HG03520 (cell line): ENCODE results near the gene CD101.
"Not testable (repeated sequence)": the region's sequence is repeated elsewhere in the genome, so short reads cannot be mapped to it uniquely, and the experiment has no call there.

Experiments used
- ATAC-seq: cut with Tn5 transposase; IDR thresholded peaks from one replicate; pipeline ENCODE4 v1.9.1; 2021; ENCODE audit warnings: mild to moderate bottlenecking, moderate library complexity; ENCODE audit not compliant: unreplicated experiment

CD101 gene, protein sequence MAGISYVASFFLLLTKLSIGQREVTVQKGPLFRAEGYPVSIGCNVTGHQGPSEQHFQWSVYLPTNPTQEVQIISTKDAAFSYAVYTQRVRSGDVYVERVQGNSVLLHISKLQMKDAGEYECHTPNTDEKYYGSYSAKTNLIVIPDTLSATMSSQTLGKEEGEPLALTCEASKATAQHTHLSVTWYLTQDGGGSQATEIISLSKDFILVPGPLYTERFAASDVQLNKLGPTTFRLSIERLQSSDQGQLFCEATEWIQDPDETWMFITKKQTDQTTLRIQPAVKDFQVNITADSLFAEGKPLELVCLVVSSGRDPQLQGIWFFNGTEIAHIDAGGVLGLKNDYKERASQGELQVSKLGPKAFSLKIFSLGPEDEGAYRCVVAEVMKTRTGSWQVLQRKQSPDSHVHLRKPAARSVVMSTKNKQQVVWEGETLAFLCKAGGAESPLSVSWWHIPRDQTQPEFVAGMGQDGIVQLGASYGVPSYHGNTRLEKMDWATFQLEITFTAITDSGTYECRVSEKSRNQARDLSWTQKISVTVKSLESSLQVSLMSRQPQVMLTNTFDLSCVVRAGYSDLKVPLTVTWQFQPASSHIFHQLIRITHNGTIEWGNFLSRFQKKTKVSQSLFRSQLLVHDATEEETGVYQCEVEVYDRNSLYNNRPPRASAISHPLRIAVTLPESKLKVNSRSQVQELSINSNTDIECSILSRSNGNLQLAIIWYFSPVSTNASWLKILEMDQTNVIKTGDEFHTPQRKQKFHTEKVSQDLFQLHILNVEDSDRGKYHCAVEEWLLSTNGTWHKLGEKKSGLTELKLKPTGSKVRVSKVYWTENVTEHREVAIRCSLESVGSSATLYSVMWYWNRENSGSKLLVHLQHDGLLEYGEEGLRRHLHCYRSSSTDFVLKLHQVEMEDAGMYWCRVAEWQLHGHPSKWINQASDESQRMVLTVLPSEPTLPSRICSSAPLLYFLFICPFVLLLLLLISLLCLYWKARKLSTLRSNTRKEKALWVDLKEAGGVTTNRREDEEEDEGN

GRCh38 chr1:117001254-117001927 is at the start of gene CD101:
Gene CD101, plus strand, starts transcription at chr1:117001760. Its CDS starts 58 bp downstream, at chr1:117001818.
- ATAC-seq: peak; percentile 85

DNA sequence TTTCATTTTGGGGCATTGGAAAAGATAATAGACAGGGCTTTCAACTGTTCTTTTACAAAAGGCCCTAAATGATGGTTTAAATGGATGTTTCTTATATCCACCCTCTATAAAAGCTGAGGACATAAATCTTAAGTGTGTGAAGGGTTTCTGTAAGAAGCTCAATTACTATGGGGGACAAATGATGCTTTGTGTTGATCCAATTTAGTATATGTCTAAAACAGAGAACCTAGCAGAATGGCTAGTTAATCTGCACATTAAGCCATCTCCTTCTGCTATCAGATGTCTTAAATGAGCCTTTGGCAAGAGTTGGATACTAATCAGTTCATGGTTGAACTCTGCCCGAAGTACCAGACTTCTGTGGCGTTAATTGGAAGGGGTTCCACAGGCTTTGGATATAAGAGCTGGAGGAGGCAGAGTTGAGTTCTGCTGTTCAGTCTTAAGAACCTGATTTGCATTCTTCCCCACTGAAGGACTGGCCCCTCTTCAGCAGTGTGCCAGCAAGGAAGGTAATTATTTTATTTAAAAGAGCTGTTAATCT is 48.8 kb upstream of the CD101 start:
- ATAC-seq: no peak

GRCh38 chr1:116954440-116954839 is 47.1 kb upstream of the CD101 start:
- ATAC-seq: no peak

DNA sequence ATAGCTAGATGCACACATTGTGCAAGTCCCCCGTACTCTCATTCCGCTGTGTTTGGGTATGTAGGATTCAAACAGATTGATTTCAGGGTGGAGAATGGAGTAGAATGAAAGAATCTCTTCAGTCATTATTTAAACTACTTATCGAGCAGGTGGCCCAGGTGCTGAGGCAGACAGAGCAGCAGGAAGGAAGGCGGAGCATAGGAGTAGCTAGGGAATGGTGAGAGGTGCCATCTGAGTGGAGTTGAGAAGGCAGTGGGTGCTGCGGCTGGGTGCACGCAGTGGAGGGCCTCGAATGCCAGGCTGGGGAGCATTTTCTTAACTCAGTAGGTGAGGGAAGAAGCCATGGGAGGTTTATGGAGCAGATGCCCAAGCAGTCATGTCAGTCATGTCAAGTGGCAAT is 45.2 kb upstream of the CD101 start:
- ATAC-seq: no peak

DNA sequence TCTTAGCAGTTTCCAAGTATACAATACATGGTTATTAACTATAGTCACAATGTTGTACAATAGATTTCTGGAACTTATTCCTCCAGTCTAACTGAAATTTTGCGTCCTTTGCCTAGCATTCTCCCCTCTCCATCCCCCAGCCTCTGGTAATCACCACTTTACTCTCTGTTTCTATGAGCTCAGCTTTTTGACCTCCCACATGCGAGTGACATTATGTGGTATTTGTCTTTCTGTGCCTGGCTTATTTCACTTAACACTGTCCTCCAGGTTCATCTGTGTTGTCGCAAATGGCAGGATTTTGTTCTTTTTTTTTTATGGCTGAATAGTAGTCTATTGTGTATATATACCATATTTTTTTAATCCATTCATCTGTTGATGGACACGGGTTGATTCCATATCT is 43.9 kb upstream of the CD101 start:
- no peak for ATAC-seq

DNA sequence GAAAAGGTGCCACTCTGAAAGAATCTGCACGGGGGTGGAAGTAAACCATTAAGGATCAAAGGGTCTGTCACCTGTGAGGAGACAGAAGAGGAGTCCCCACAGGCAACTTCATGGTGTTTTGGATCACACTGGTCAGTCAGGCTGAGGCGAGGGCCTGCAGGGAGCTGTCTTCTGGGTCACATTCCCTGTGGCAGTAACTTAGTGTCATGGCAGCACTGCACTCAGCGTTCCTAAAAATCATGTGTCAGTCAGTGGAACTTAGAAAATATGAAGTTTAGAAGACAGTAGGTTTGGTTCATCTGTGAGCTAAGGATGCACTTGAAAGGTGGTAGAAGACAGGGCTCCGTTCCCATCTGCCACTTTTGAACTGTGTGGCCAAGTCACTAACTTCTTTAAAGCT is 43.5 kb upstream of the CD101 start:
- ATAC-seq: no peak

DNA sequence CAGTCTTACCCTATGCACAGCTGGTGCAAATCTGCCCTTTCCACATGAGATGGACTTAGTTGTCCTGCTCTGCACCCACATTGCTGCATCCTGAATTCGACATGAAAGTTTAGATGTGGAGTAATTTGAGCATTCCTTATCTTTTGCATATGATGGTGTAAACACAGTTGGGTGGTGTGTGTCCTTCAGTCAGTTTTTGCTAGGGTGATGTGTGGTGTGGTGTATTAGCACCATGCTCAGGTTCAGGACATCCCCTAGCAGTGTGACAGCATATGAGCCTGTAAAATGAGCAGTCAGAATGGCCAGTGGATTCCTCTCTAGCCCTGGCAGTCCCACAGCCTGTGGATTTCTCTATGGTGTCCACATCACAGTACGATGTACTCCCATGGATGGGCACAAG is 42.6 kb upstream of the CD101 start:
- no peak for ATAC-seq

DNA sequence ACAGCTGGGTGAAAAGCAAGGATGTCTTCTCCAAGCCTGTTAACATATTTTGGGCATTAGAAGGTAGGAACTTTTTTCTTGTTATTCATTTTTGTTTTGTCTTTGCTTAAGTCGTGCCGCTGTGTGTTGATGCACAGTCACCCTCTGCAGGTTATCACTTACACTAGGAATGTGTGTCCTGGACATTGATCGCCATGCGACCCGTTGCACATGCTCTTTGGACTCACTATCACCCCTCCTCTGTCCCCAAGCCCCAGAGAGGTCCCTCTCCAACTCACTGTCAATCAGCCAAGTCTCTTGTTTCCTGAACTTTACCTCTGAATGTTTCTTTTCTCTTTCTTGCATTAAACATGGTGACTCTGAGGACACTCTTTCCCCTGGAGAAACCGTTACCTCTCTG is 40.0 kb upstream of the CD101 start:
- ATAC-seq: no peak

- no peak for ATAC-seq
These were observed 38.4 kb upstream of the CD101 start for GRCh38 chr1:116962987-116963639.

DNA sequence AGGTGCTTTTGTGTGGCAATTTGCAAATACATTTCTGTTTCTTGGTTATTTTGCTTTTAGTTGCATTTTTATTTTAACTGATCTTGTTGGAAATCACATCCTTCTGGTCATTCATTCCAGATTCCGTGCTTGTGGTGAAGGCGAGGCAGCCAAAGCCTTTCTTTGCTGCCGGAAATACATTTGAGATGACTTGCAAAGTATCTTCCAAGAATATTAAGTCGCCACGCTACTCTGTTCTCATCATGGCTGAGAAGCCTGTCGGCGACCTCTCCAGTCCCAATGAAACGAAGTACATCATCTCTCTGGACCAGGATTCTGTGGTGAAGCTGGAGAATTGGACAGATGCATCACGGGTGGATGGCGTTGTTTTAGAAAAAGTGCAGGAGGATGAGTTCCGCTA is 34.8 kb upstream of the CD101 start:
- ATAC-seq: no peak

- ATAC-seq: no peak
These were observed 32.8 kb upstream of the CD101 start for GRCh38 chr1:116968724-116969123.

DNA sequence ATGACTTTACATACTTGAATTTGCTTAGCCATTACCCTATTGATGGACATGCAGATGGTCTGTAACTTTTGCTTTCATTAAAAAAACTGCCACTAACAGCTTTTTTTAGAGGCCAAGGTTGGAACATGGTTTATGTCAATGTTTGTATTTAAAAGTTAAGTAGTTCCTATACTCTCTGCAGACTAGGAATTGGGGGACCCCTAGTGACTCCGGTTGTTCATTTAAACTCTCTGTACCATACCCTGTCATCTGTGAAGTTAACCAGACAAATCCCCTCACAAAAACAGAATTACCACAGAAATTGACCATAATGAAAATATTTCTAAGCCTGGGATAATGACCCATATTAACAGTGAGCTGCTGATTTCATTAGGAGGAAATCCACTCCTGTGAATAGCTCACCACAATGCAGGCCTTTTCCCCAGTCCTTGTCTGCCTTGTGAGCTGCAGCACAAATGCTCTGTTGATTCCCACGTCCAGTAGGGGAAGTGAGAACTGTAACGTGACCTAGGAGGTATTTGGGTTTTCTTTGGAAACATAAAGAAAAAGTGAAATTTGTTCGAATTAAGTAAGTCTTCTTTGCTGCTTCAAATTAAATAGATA is 30.2 kb upstream of the CD101 start:
- no peak for ATAC-seq

GRCh38 chr1:116971965-116972673 is 29.4 kb upstream of the CD101 start:
- ATAC-seq: no peak

DNA sequence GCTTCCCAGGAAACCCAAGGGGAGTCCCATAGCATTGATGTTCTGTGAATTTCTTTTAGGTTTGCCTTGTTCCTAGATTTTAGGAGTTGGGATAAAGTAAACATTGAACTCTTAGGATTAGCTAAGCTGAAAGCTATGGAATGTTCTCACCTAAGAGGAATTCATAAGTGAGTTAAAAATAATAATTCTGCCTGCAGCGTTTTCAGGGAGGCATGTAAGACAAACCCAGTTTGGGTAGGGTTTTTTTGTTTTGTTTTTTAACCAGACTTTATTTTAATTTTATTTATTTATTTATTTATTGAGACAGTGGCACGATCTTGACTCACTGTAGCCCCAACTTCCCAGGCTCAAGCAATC is 28.9 kb upstream of the CD101 start:
- ATAC-seq: no peak

GRCh38 chr1:116980309-116980708 is 21.3 kb upstream of the CD101 start:
- not testable (repeated sequence) for ATAC-seq

GRCh38 chr1:116981521-116982037 is 20.0 kb upstream of the CD101 start:
- no peak for ATAC-seq

- ATAC-seq: no peak
These were observed 19.1 kb upstream of the CD101 start for GRCh38 chr1:116982319-116983004.

DNA sequence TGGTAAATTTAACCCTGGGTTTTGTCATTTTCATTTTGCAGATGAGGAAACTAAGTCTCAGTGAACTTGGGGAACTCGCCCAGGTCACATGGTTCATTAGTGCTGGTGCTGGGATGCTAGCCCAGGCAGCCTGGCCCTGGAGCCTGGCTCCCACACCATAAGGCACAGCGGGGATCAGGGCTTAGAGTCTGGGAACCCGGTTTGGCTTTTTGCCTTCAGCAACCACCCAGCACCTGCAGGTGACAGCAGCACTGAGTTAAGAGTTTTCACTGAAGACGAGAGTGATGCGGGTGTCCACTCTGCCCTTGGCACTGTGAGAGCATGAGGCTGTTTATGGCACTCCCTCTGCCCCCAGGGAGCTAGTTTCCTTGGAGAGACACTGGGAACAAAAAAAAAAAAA is 18.4 kb upstream of the CD101 start:
- ATAC-seq: no peak

DNA sequence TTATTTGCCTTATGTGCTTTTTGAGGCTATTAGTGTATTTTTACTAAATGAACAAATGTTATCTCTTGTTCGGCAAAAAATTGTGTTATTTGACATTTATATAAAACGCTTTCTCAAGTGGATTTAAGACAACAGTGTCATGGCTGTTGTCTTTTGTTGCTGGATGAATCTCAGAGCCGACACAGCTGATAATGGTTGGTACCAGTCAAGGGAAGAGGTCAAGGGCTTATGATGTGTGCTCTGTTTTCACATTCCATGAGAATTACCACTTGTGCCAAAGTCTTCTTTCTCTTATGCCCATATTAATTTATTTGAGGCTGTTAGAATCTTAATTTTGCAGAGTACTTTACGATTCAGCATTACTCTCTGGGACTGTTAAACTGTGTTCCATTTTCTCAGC is 17.9 kb upstream of the CD101 start:
- ATAC-seq: no peak
